HL-60/S4 treated with retinoic acid at 250 ng/mL for 4 days and 3 days (cell line): ENCODE results near the gene SEMA5A.

Source experiments
- in situ Hi-C: fragments of 300-500 bp; cut with MboI; formaldehyde crosslinking; loops from 2 replicates; pipeline ENCODE4 v1.7.0; 2022; ENCODE audit warnings: low sequenced_read_pairs

Gene SEMA5A

GRCh38 chr5:9140202-9140601, 405.7 kb downstream of the SEMA5A start:
- in situ Hi-C loops = no loop called here

GRCh38 chr5:9139344-9139743, 406.5 kb downstream of the SEMA5A start:
- in situ Hi-C loops = no loop called here

GRCh38 chr5:9128136-9128535, 417.7 kb downstream of the SEMA5A start:
- in situ Hi-C loops = no loop called here

- in situ Hi-C loops = no loop called here
Measured at GRCh38 chr5:9126490-9126889, 419.4 kb downstream of the SEMA5A start.

- in situ Hi-C loops = no loop called here
Measured at GRCh38 chr5:9125852-9126251, 420.0 kb downstream of the SEMA5A start.

- in situ Hi-C loops = no loop called here
Measured at GRCh38 chr5:9124838-9125237, 421.0 kb downstream of the SEMA5A start.

GRCh38 chr5:9124071-9124470, 421.8 kb downstream of the SEMA5A start:
- in situ Hi-C loops = no loop called here

GRCh38 chr5:9122528-9122927, 423.3 kb downstream of the SEMA5A start:
- in situ Hi-C loops = no loop called here

- in situ Hi-C loops = no loop called here
Measured at GRCh38 chr5:9121597-9121996, 424.3 kb downstream of the SEMA5A start.

- in situ Hi-C loops = no loop called here
Measured at GRCh38 chr5:9118852-9119251, 427.0 kb downstream of the SEMA5A start.

- in situ Hi-C loops = no loop called here
Measured at GRCh38 chr5:9115093-9115492, 430.8 kb downstream of the SEMA5A start.

GRCh38 chr5:9112520-9113291, 433.2 kb downstream of the SEMA5A start:
- in situ Hi-C loops = no loop called here

- in situ Hi-C loops = no loop called here
Measured at GRCh38 chr5:9108162-9108561, 437.7 kb downstream of the SEMA5A start.

- in situ Hi-C loops = no loop called here
Measured at GRCh38 chr5:9105851-9106250, 440.0 kb downstream of the SEMA5A start.

- in situ Hi-C loops = no loop called here
Measured at GRCh38 chr5:9104571-9105339, 441.1 kb downstream of the SEMA5A start.

- in situ Hi-C loops = no loop called here
Measured at GRCh38 chr5:9103290-9103689, 442.6 kb downstream of the SEMA5A start.

GRCh38 chr5:9099689-9100088, 446.2 kb downstream of the SEMA5A start:
- in situ Hi-C loops = no loop called here

- in situ Hi-C loops = no loop called here
Measured at GRCh38 chr5:9098990-9099389, 446.9 kb downstream of the SEMA5A start.

- in situ Hi-C loops = no loop called here
Measured at GRCh38 chr5:9094582-9094981, 451.3 kb downstream of the SEMA5A start.

- in situ Hi-C loops = no loop called here
Measured at GRCh38 chr5:9091896-9092662, 453.8 kb downstream of the SEMA5A start.

- in situ Hi-C loops = no loop called here
Measured at GRCh38 chr5:9090381-9091026, 455.4 kb downstream of the SEMA5A start.
